ENCODE results near the gene OLAH. TPM values are rescaled to one million over a fixed set of nuclear protein-coding genes. Genes with fewer than 3 reads are reported as not detected.
A peak's percentile ranks its signal among the peaks of the same experiment; 100 is the strongest.

Gene OLAH
- total RNA-seq, 1 donor from 2014 or later: not detected

DNA sequence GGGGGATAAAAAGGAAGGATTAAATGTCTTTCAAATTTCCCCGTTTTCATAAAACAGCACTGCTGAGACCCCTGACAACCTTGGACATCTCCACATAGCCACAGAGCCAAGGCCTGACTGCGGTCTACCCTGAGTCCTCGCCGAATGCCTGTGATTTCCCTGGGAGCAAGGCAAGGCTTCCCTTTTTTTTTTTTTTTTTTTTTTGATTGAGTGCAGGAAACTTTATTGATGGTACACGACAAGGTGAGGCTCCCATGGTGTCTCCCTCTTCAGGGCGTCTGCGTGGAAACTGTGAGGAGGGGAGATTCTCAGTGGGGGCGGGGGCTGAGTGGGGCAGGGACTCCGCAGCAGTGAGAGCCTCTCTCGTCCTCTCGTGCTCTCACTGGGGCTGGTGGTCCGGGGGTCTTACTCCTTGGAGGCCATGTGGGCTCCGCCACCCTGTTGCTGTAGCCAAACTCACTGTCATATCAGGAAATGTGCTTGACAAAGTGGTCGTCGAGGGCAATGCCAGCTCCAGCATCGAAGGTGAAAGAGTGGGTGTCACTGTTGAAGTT lies 49.2 kb downstream of the OLAH start:
- no peak overlapping the region for H3K9ac ChIP-seq (ENCODE audit: low read length)
- FAIRE-seq (no peak), DNase-seq (ENCODE audit: low read depth) (no peak)
- Mint-ChIP-seq H3K9me3 (ENCODE audit: unreplicated experiment) (no peaks in the 10 kb centered on the region), H3K4me3 (ENCODE audit: unreplicated experiment) (no peak overlapping the region), H3K36me3 (ENCODE audit: low read depth, unreplicated experiment) (no peaks in the 10 kb centered on the region), H3K27me3 (ENCODE audit: low read depth, unreplicated experiment) (peaks cover 2% of the 10 kb centered on the region), H3K4me1 (ENCODE audit: low read depth, unreplicated experiment) (no peaks in the 10 kb centered on the region), H3K27ac (ENCODE audit: unreplicated experiment) (no peak overlapping the region)
- H4K20me1 ChIP-seq (ENCODE audit: insufficient read depth, low read length): no peaks in the 10 kb centered on the region
- H3K4me3 ChIP-seq (ENCODE audit: insufficient read depth, low read depth, low read length): no peak overlapping the region
- no peaks in the 10 kb centered on the region for H3K36me3 ChIP-seq (ENCODE audit: insufficient read depth, low read length)
- TF ChIP-seq EZH2 (IDR thresholded peaks at IDR 0.05; ENCODE audit: insufficient read depth, low read length): no peak
- H3K9me3 ChIP-seq (ENCODE audit: insufficient read depth, low read depth, low read length): no peaks in the 10 kb centered on the region
- H3K27ac ChIP-seq (ENCODE audit: low read depth, low read length): no peak overlapping the region
- peaks cover 3% of the 10 kb centered on the region for H3K27me3 ChIP-seq (ENCODE audit: insufficient read depth, low read length)
- peaks cover 12% of the 10 kb centered on the region for H3K4me1 ChIP-seq (ENCODE audit: insufficient read depth, low read length)
- H3K79me2 ChIP-seq (ENCODE audit: insufficient read depth, low read length): peaks cover 5% of the 10 kb centered on the region
- no peak overlapping the region for H2AFZ ChIP-seq (ENCODE audit: low read depth, low read length)
- no peak overlapping the region for H3K4me2 ChIP-seq (ENCODE audit: low read length)

DNA sequence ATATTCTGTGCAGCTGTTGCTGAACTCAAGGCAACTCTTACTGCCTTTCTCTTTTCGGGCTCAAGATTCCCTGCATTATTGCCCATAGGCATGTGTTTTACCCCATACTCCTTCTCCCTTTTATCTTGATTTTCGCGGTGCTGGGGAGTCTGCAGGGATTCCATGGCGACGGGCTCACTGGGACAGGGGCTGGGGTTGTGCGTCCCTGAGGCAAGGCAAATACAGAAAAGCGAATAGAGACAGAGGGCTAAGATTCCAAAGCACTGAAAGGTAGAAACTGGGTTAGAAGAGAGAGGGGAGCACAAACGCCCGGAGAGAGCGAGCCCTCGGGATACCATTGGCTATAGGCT lies 52.9 kb downstream of the OLAH start:
- Histone ChIP-seq H3K27ac (ENCODE audit: low read depth, low read length) (peak overlapping the region; percentile 98), H3K4me2 (ENCODE audit: low read length) (peak overlapping the region; percentile 100), H3K9ac (ENCODE audit: low read length) (peak overlapping the region; percentile 98), H3K36me3 (ENCODE audit: insufficient read depth, low read length) (no peaks in the 10 kb centered on the region), H3K79me2 (ENCODE audit: insufficient read depth, low read length) (peaks cover 42% of the 10 kb centered on the region), H3K9me3 (ENCODE audit: insufficient read depth, low read depth, low read length) (no peaks in the 10 kb centered on the region), H4K20me1 (ENCODE audit: insufficient read depth, low read length) (peaks cover 15% of the 10 kb centered on the region), H3K27me3 (ENCODE audit: insufficient read depth, low read length) (no peaks in the 10 kb centered on the region), H3K4me1 (ENCODE audit: insufficient read depth, low read length) (peaks cover 12% of the 10 kb centered on the region), H2AFZ (ENCODE audit: low read depth, low read length) (peak overlapping the region; percentile 97), H3K4me3 (ENCODE audit: insufficient read depth, low read depth, low read length) (peak overlapping the region; percentile 84)
- no peak for DNase-seq (ENCODE audit: low read depth)
- peak overlapping the region; percentile 69 for H3K27ac Mint-ChIP-seq (ENCODE audit: unreplicated experiment)
- no peak for TF ChIP-seq EZH2 (IDR thresholded peaks at IDR 0.05; ENCODE audit: insufficient read depth, low read length)
- TF ChIP-seq, protein P1, sequence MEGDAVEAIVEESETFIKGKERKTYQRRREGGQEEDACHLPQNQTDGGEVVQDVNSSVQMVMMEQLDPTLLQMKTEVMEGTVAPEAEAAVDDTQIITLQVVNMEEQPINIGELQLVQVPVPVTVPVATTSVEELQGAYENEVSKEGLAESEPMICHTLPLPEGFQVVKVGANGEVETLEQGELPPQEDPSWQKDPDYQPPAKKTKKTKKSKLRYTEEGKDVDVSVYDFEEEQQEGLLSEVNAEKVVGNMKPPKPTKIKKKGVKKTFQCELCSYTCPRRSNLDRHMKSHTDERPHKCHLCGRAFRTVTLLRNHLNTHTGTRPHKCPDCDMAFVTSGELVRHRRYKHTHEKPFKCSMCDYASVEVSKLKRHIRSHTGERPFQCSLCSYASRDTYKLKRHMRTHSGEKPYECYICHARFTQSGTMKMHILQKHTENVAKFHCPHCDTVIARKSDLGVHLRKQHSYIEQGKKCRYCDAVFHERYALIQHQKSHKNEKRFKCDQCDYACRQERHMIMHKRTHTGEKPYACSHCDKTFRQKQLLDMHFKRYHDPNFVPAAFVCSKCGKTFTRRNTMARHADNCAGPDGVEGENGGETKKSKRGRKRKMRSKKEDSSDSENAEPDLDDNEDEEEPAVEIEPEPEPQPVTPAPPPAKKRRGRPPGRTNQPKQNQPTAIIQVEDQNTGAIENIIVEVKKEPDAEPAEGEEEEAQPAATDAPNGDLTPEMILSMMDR (IDR thresholded peaks at IDR 0.05; ENCODE audit: insufficient read depth, low read depth, low read length): no peak
- H3K4me1 Mint-ChIP-seq (ENCODE audit: low read depth, unreplicated experiment): peaks cover 10% of the 10 kb centered on the region
- peak overlapping the region; percentile 100 for H3K4me3 Mint-ChIP-seq (ENCODE audit: unreplicated experiment)
- H3K36me3 Mint-ChIP-seq (ENCODE audit: low read depth, unreplicated experiment): peaks cover 4% of the 10 kb centered on the region
- no peaks in the 10 kb centered on the region for H3K9me3 Mint-ChIP-seq (ENCODE audit: unreplicated experiment)
- FAIRE-seq: no peak
- H3K27me3 Mint-ChIP-seq (ENCODE audit: low read depth, unreplicated experiment): no peaks in the 10 kb centered on the region

DNA sequence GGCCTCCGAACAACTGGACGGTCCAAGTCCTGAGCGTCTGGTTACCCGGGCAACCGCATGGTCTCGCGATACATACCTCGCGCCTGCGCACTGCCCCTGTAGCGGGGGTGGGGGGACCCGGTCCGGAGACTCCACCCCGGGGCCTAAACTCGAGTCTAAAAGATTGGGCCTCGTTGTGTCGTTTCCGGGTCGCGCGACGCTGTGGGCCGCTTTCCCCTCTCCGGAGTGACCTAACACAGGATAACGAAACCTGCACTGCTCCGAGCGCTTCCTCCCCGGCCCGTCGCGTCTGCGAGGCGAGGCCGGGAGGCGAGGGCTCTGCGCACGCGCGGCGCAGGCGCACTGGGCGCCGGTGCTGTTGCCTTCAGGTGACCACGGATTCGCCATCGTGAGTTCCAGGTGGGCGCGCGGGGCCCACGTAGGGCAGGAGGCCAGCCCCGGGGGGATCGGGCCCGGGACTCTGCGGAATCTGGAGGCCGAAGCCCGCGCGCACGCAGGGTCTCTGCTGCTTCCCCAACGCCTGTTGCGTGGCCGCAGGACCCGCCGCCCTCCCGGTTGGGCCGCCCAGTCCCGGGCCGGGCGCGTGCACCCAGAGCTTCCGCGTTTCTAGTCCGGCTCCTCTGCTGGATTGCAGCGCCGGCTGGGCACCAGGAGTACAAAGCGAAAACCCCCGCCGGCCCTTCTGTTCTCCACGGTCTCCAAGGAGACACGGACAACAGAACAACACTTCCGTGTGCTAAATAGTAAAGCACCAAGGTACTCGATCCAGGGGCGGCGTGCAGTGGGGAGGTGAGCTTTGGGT lies 53.5 kb downstream of the OLAH start, which contains the start of gene RPP38:
Gene RPP38 (plus strand): TSS at position 345 of the 802 bp plus-strand sequence. CDS start 5,960 bp downstream, outside the sequence.
- Histone ChIP-seq H3K27ac (ENCODE audit: low read depth, low read length) (peak within 1 kb of the TSS; percentile 98), H4K20me1 (ENCODE audit: insufficient read depth, low read length) (peaks cover 20% of the 10 kb centered on the region), H3K79me2 (ENCODE audit: insufficient read depth, low read length) (peaks cover 48% of the 10 kb centered on the region), H3K27me3 (ENCODE audit: insufficient read depth, low read length) (no peaks in the 10 kb centered on the region), H2AFZ (ENCODE audit: low read depth, low read length) (peak within 1 kb of the TSS; percentile 97), H3K4me1 (ENCODE audit: insufficient read depth, low read length) (peaks cover 12% of the 10 kb centered on the region), H3K4me2 (ENCODE audit: low read length) (peak within 1 kb of the TSS; percentile 100), H3K36me3 (ENCODE audit: insufficient read depth, low read length) (peaks cover under 1% of the 10 kb centered on the region), H3K9me3 (ENCODE audit: insufficient read depth, low read depth, low read length) (no peaks in the 10 kb centered on the region), H3K9ac (ENCODE audit: low read length) (peak within 1 kb of the TSS; percentile 98), H3K4me3 (ENCODE audit: insufficient read depth, low read depth, low read length) (peak within 1 kb of the TSS; percentile 84)
- Mint-ChIP-seq H3K27me3 (ENCODE audit: low read depth, unreplicated experiment) (no peaks in the 10 kb centered on the region), H3K36me3 (ENCODE audit: low read depth, unreplicated experiment) (peaks cover 4% of the 10 kb centered on the region), H3K4me3 (ENCODE audit: unreplicated experiment) (peak within 1 kb of the TSS; percentile 100), H3K4me1 (ENCODE audit: low read depth, unreplicated experiment) (peaks cover 10% of the 10 kb centered on the region), H3K9me3 (ENCODE audit: unreplicated experiment) (no peaks in the 10 kb centered on the region), H3K27ac (ENCODE audit: unreplicated experiment) (peak within 1 kb of the TSS; percentile 100)
- FAIRE-seq (no peak), DNase-seq (ENCODE audit: low read depth) (peak; percentile 81)
- no peak for TF ChIP-seq EZH2 (IDR thresholded peaks at IDR 0.05; ENCODE audit: insufficient read depth, low read length)
- TF ChIP-seq, protein P1 (IDR thresholded peaks at IDR 0.05; ENCODE audit: insufficient read depth, low read depth, low read length): no peak
